Suprapubic skin (tissue), 4 donors: ENCODE measurements around the gene ZNF311. TPM values are rescaled to one million over a fixed set of nuclear protein-coding genes. Genes with fewer than 3 reads are reported as not detected.

Source experiments
- DNase-seq, 2 donors: peaks; one replicate each; pipeline ENCODE4 v3.0.0-alpha.2; 2019; ENCODE audit warnings: low spot score in 2 of 2
- H3K27ac ChIP-seq: fragments of 200-600 bp; sonication (generic); one replicate; pipeline ENCODE4 v1.5.1; 2019
- H3K27me3 ChIP-seq: fragments of 200-600 bp; sonication (generic); one replicate; pipeline ENCODE4 v1.5.1; 2019
- H3K36me3 ChIP-seq: fragments of 200-600 bp; sonication (generic); one replicate; pipeline ENCODE4 v1.5.1; 2019
- H3K4me1 ChIP-seq: fragments of 200-600 bp; sonication (generic); one replicate; pipeline ENCODE4 v1.5.1; 2019
- H3K4me3 ChIP-seq: fragments of 200-600 bp; sonication (generic); one replicate; pipeline ENCODE4 v1.5.1; 2019; ENCODE audit warnings: mild to moderate bottlenecking
- H3K9me3 ChIP-seq: fragments of 200-600 bp; sonication (generic); one replicate; pipeline ENCODE4 v1.5.1; 2019
- CTCF ChIP-seq, 2 donors: fragments of 200-600 bp in 1 of 2; fragments of 450-650 bp in 1 of 2; sonication (generic) in 1 of 2; IDR thresholded peaks; one replicate each; pipeline ENCODE4 v1.5.1; 2016 to 2019; ENCODE audit warnings: antibody characterized with exemption in 2 of 2, mild to moderate bottlenecking in 1 of 2, moderate library complexity in 1 of 2
- EP300 ChIP-seq: sonication (generic); formaldehyde crosslinking; IDR thresholded peaks from one replicate; pipeline ENCODE4 v1.6.1; 2017; ENCODE audit warnings: antibody characterized with exemption
- POLR2A ChIP-seq, 2 donors: fragments of 450-650 bp; IDR thresholded peaks; one replicate each; pipeline ENCODE4 v1.6.1; 2017; ENCODE audit warnings: antibody characterized with exemption in 2 of 2, mild to moderate bottlenecking in 2 of 2, moderate library complexity in 2 of 2
- POLR2AphosphoS5 ChIP-seq, 3 donors: sonication (generic); formaldehyde crosslinking; IDR thresholded peaks; one replicate each; pipeline ENCODE4 v1.6.1; 2017; ENCODE audit warnings: antibody characterized with exemption in 3 of 3
- WGBS: methylation state at CpG from one replicate; pipeline ENCODE4 v1.1.5; 2018; 5-methylcytosine and 5-hydroxymethylcytosine counted together
- total RNA-seq, 4 donors: library from RNA; depleted of rRNA; stranded (reverse); fragments of >200 nt; gene quantifications; one replicate each; pipeline ENCODE4 v1.1.0, GENCODE V29; 2016

ZNF311 gene
- total RNA-seq: 1 to 10 TPM in 1 of 4 donors, under 1 TPM in 3; 0.15 to 1.9 (median 0.57) TPM

- DNase-seq: peak in 1 of 2 donors; percentile 71
- H3K27me3 ChIP-seq: peaks cover 4% of the 10 kb centered on the region
- peak within 1 kb of the TSS; percentile 33 for H3K27ac ChIP-seq
- no peaks in the 10 kb centered on the region for H3K36me3 ChIP-seq
- no peaks in the 10 kb centered on the region for H3K9me3 ChIP-seq
- 9% methylated on average over 29 of the region's 29 CpGs for whole genome bisulfite sequencing
- peaks cover 13% of the 10 kb centered on the region for H3K4me1 ChIP-seq
- TF ChIP-seq CTCF (IDR thresholded peaks at IDR 0.05) (no peak), POLR2AphosphoS5 (IDR thresholded peaks at IDR 0.05) (no peak), EP300 (no peak), POLR2A (IDR thresholded peaks at IDR 0.05) (no peak)
- H3K4me3 ChIP-seq: peak within 1 kb of the TSS; percentile 67
These were observed at the start of gene ZNF311 for GRCh38 chr6:29005183-29005885. Gene ZNF311 (minus strand): TSS chr6:29005315. CDS start chr6:29003954, 1,361 bp downstream.

- H3K27ac ChIP-seq: no peak overlapping the region
- TF ChIP-seq CTCF (IDR thresholded peaks at IDR 0.05) (no peak), POLR2A (IDR thresholded peaks at IDR 0.05) (no peak), EP300 (no peak), POLR2AphosphoS5 (IDR thresholded peaks at IDR 0.05) (no peak)
- DNase-seq: no peak
- H3K36me3 ChIP-seq: no peaks in the 10 kb centered on the region
- H3K4me1 ChIP-seq: no peaks in the 10 kb centered on the region
- no peaks in the 10 kb centered on the region for H3K27me3 ChIP-seq
- WGBS: 82% methylated on average over 3 of the region's 3 CpGs
- no peak overlapping the region for H3K4me3 ChIP-seq
- peaks cover 5% of the 10 kb centered on the region for H3K9me3 ChIP-seq
These were observed 46.6 kb upstream of the ZNF311 start for GRCh38 chr6:29051680-29052079.

- H3K4me1 ChIP-seq: no peaks in the 10 kb centered on the region
- no peak within 1 kb of the TSS for H3K4me3 ChIP-seq
- TF ChIP-seq POLR2AphosphoS5 (IDR thresholded peaks at IDR 0.05) (no peak), EP300 (no peak), CTCF (IDR thresholded peaks at IDR 0.05) (no peak)
- peaks cover 4% of the 10 kb centered on the region for H3K27me3 ChIP-seq
- no peak within 1 kb of the TSS for H3K27ac ChIP-seq
- no peaks in the 10 kb centered on the region for H3K9me3 ChIP-seq
- no peak for DNase-seq
- 80% methylated on average over 1 of the region's 1 CpG for WGBS
- H3K36me3 ChIP-seq: no peaks in the 10 kb centered on the region
These were observed 40.0 kb upstream of the ZNF311 start, which contains the start of gene OR2W1 for GRCh38 chr6:29045075-29045474. Gene OR2W1 (minus strand): TSS chr6:29045175. CDS start chr6:29045175, 0 bp downstream.

GRCh38 chr6:29035951-29036350 is 30.8 kb upstream of the ZNF311 start:
- TF ChIP-seq CTCF (IDR thresholded peaks at IDR 0.05) (no peak), POLR2AphosphoS5 (IDR thresholded peaks at IDR 0.05) (no peak), POLR2A (IDR thresholded peaks at IDR 0.05) (no peak), EP300 (no peak)
- no peaks in the 10 kb centered on the region for H3K4me1 ChIP-seq
- no peak for DNase-seq
- no peaks in the 10 kb centered on the region for H3K9me3 ChIP-seq
- no peak overlapping the region for H3K27ac ChIP-seq
- no peaks in the 10 kb centered on the region for H3K36me3 ChIP-seq
- 95% methylated on average over 20 of the region's 24 CpGs for WGBS
- H3K27me3 ChIP-seq: peaks cover 11% of the 10 kb centered on the region
- no peak overlapping the region for H3K4me3 ChIP-seq

GRCh38 chr6:29028821-29029220 is 23.7 kb upstream of the ZNF311 start:
- WGBS: 91% methylated on average over 13 of the region's 13 CpGs
- Histone ChIP-seq H3K36me3 (no peaks in the 10 kb centered on the region), H3K4me1 (no peaks in the 10 kb centered on the region), H3K27ac (no peak overlapping the region), H3K27me3 (peaks cover 27% of the 10 kb centered on the region), H3K4me3 (no peak overlapping the region), H3K9me3 (no peaks in the 10 kb centered on the region)
- TF ChIP-seq EP300: no peak
- no peak for TF ChIP-seq POLR2A (IDR thresholded peaks at IDR 0.05)
- no peak for TF ChIP-seq POLR2AphosphoS5 (IDR thresholded peaks at IDR 0.05)
- no peak for TF ChIP-seq CTCF (IDR thresholded peaks at IDR 0.05)
- no peak for DNase-seq
